Posterior cingulate gyrus (tissue), 11 donors: ENCODE results near the gene DAPK3.
"Not testable (repeated sequence)": the region's sequence is repeated elsewhere in the genome, so short reads cannot be mapped to it uniquely, and the experiment has no call there.

Experiments
- DNase-seq, 10 donors: peaks; one replicate each; pipeline versions ENCODE4 v3.0.0 to v3.0.0-alpha.2; 2020 to 2021; ENCODE audit warnings: mixed read lengths in 3 of 10
- intact Hi-C: fragments of 100-400 bp; cut with DNase I; formaldehyde crosslinking; loops from one replicate; pipeline ENCODE4 v1.15.1; 2023

The DAPK3 gene

GRCh38 chr19:3970808-3971598, at the start of gene DAPK3:
DAPK3 (minus strand) TSS chr19:3971099; CDS start chr19:3969735, 1,364 bp downstream.
- intact Hi-C loops, result loop anchor here (2.0 kb wide), 1 partner anchor 14 kb away; the partner anchor contains the start of gene EEF2
- peak; percentile 97 to 100 (median 98) for DNase-seq

GRCh38 chr19:4019578-4019977, 48.7 kb upstream of the DAPK3 start:
- DNase-seq, result peak in 1 of 10 donors; percentile 33
- intact Hi-C loops, result no loop called here

GRCh38 chr19:4018775-4019504, 48.0 kb upstream of the DAPK3 start:
- intact Hi-C loops, result no loop called here
- DNase-seq, result peak in 1 of 10 donors; percentile 86

GRCh38 chr19:4018140-4018613, 47.3 kb upstream of the DAPK3 start:
- DNase-seq, result peak in 8 of 10 donors; percentile 59 to 94 (median 70)
- intact Hi-C loops, result no loop called here

GRCh38 chr19:4016903-4017638, 46.2 kb upstream of the DAPK3 start:
- no peak for DNase-seq
- intact Hi-C loops, result no loop called here

GRCh38 chr19:4016486-4016885, 45.6 kb upstream of the DAPK3 start:
- peak; percentile 68 to 98 (median 83) for DNase-seq
- intact Hi-C loops, result no loop called here

GRCh38 chr19:4015705-4016402, 45.0 kb upstream of the DAPK3 start:
- intact Hi-C loops, result no loop called here
- DNase-seq, result peak in 3 of 10 donors; percentile 58 to 91 (median 80)

GRCh38 chr19:4014541-4015491, 43.9 kb upstream of the DAPK3 start:
- intact Hi-C loops, result no loop called here
- DNase-seq, result peak in 1 of 10 donors; percentile 85

GRCh38 chr19:4013886-4014540, 43.1 kb upstream of the DAPK3 start:
- intact Hi-C loops, result no loop called here
- peak in 3 of 10 donors; percentile 52 to 87 (median 83) for DNase-seq

- no peak for DNase-seq
- intact Hi-C loops, result no loop called here
Observed at GRCh38 chr19:4012975-4013634, 42.2 kb upstream of the DAPK3 start.

GRCh38 chr19:4012092-4012974, 41.4 kb upstream of the DAPK3 start:
- DNase-seq, result peak in 1 of 10 donors; percentile 75
- intact Hi-C loops, result no loop called here

- intact Hi-C loops, DNase-seq: not testable (repeated sequence)
Observed at GRCh38 chr19:4011430-4011829, 40.5 kb upstream of the DAPK3 start.

- intact Hi-C loops, result no loop called here
- no peak for DNase-seq
Observed at GRCh38 chr19:4010808-4011110, 39.9 kb upstream of the DAPK3 start.

GRCh38 chr19:4009990-4010807, 39.3 kb upstream of the DAPK3 start:
- DNase-seq, result peak in 2 of 10 donors; percentile 80 to 82
- intact Hi-C loops, result loop anchor here (5.0 kb wide), 1 partner anchor 112 kb away; the partner anchor contains the start of gene MAP2K2

GRCh38 chr19:4007836-4008539, 37.1 kb upstream of the DAPK3 start:
- peak in 2 of 10 donors; percentile 84 to 85 for DNase-seq
- intact Hi-C loops, result loop anchor here (1.0 to 5.0 kb wide), 3 partner anchors 17 to 114 kb away; partner anchors contain the start of gene MAP2K2
